HG03139 (cell line): Measurements from ENCODE around the gene THAP4.

Experiments used
- ATAC-seq: cut with Tn5 transposase; IDR thresholded peaks from one replicate; pipeline ENCODE4 v1.9.1; 2021; ENCODE audit not compliant: unreplicated experiment

THAP4 gene, protein sequence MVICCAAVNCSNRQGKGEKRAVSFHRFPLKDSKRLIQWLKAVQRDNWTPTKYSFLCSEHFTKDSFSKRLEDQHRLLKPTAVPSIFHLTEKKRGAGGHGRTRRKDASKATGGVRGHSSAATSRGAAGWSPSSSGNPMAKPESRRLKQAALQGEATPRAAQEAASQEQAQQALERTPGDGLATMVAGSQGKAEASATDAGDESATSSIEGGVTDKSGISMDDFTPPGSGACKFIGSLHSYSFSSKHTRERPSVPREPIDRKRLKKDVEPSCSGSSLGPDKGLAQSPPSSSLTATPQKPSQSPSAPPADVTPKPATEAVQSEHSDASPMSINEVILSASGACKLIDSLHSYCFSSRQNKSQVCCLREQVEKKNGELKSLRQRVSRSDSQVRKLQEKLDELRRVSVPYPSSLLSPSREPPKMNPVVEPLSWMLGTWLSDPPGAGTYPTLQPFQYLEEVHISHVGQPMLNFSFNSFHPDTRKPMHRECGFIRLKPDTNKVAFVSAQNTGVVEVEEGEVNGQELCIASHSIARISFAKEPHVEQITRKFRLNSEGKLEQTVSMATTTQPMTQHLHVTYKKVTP

DNA sequence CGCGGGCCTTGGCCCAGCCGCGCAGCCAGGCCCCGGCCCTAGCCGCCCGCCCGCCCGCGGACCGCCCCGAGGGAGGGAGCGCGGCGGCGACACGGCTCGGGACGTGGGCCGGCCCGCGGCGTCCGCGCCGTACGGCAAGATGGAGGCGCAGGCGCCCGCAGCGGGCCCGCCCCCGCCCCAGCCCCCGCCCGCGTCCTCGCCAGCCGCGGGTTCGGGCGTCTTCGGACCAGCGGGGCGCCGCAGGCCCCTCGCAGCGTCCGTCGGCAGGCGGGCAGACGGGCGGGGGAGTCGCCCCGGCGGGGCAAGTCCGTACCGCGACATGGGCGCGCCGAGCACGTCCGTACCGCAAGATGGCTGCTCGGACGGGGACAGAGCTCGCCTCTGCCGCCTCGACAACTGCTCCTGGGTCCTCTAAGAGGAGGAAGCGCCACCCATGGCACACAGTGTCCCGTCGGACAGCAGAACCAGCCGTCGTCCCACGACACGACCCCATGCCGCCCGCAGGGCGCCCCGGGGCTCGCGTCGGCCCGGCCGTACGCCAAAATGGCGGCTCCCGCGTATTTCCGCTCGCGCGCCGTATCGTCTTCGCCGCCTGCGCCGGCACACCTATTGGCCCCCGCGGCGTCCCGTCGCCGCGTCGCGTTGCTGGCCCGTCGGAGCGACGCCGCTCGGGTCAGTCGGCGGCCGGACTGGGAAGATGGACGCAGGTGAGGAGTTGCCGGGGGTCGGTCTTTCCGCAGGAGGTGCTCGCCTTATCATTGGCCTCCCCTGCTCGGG, at the start of gene THAP4, which contains the start of gene ATG4B:
Gene THAP4, minus strand, starts transcription at position 141 of the 777 bp plus-strand sequence. CDS start 141 bp downstream, outside the sequence.
Gene ATG4B, plus strand, starts transcription at position 676 of the 777 bp plus-strand sequence. Its CDS starts 22 bp downstream, at position 698.
- ATAC-seq = peak; percentile 52

DNA sequence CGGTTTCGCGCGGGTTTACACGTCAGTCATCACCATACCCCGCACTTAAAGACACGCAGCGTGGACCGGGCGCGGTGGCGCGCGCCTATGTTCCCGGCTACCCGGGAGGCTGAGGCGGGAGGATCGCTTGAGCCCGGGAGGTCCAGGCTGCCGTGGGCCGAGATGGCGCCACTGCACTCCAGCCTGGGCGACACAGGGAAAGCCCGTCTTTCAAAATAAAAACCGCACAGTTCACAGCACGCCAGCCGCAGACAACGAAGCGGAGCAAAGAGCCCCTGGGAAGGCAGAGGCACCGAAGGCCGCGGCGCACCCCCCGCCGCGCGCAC, 49.3 kb upstream of the THAP4 start:
- no peak for ATAC-seq

DNA sequence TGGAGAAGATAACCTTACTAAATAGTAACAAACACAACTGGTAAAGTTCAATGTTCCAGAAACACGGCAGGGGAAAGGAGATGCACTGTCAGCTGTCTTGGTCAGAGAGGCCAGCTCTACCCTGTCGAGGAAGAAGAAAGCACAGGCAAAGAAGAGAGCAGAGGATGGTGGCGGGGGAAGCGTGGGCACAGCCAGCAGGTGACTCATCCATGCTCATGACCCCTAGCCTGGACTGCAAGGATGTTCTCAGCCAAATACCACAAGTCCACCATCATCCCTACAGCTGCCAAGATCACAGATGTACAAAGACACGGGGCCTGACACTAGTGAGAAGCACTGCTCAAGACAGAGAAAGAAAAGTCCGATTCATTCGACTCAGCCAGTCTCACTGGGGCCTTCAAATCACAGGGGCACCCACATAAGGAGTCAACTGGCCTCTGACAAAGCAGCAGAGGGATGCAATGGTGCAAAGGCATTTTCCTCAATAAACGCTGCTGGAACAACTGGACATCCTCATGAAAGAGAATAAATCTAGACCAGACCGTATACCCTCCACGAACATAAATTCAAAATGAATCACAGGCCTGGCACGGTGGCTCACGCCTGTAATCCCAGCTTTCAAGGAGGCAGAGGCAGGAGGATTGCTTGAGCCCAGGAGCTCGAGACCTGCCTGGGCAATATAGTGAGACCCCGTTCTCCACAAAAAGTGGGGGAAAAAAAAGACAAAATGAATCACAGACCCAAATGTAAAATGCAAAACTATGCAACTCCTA, 44.1 kb upstream of the THAP4 start:
- no peak for ATAC-seq

DNA sequence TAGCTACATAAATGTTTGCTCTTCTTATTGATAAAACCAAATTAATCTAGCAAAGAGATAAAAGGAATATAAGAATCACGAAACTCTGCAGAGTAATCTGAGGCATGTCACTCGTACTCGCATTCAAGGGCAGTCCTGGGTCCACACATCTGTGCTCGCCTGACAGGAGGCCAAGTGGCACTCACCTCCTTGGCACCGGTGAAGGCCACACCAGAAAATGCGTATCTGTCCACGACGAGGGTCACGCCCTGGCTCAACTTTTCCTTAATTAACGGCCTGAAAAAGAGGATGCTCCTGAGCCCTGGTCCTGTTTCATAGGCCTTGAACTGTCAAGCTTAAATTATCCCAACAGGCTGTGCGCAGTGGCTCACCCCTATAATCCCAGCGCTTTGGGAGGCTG, 43.1 kb upstream of the THAP4 start:
- no peak for ATAC-seq

DNA sequence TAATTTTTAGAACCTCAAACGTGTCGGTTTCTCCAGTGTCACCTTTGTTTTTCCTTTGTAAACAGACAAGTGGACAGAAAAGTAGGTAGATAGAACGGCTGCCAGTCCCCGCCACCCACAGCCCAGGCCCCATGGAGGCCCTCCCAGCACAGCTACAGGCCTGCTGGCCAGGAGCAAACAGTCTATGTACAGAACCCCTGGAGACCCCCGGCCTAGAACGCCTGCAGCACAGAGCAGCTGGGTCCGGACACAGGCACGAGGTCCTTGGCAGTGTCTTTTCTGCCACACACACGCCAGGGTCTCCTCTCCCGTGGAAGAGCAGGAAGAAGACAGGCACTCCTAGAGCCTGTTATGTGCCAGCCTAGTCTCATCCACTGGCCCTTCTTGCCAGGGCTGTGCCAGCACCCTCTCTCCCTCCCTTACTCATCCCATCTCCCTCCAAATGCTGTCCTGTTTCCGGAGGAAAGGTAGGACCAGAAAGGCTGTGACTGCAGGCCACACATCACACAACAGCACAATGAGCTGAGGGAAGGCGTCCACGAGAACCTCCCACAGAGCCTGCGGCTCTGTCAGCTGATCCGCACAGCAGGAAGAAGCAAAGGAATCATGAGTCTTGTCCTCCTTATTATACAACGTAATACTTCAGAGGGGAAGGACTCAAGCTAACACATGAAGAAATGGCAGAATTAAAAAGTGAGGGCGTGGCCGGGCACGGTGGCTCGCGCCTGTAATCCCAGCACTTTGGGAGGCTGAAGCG, 42.0 kb upstream of the THAP4 start:
- ATAC-seq = no peak

DNA sequence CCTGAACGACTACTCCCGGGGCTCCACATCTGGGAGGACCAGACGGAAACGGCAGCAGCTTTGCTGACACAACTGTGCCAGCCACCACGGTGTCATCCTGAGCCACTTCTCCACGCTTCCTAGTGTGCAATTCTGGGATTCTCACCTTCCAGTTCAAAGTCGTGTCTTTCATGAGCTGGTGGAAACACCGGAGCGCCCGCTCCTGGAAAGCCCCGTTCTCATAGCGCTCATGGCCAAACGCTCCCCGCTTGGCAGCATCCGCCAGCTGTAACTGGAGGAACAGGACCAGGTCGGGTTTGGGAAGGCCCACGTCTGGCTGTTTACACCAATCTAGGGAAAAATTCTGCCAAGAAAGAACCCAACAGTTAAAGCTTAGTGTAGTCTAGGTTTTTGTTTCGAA, 41.3 kb upstream of the THAP4 start:
- no peak for ATAC-seq

DNA sequence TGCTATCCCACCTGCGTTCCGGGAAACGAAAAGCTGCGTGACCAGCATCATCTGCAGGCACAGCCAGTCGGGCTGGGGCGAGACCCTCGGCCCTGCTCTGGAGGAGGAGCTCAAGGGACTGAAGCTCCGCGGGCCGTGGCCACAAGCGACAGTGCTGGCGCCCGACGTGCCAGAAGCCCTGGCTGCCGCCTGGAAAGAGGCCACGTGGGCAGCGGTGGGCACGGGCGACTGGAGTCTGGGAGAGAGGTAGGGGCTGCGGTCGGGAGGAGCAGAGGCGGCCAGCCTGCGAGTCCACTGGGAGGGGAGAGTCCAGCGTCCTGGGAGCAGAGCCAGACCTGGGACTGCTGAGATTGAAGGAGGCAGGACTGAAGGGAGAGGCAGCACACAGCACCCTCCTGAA, 40.4 kb upstream of the THAP4 start:
- no peak for ATAC-seq

DNA sequence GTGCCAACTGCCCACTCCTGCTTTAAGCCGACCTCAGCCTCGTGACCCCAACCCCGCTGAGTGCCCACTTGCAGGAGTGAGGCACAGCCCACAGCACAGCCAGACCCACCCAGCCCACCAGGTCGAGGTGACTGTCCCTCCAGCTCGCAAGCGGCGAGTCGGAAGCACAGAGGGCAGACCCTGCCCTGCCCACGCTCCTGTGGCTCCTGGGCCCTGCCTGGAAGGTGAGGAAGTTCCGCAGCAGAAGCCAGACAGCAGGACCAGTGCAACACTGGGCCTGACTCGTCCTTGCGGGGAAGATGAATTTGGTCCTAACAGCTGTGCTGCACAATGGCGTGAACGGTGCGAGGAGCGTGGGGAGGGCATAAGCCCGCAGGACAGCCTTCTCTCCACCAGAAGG, 39.7 kb upstream of the THAP4 start:
- no peak for ATAC-seq

DNA sequence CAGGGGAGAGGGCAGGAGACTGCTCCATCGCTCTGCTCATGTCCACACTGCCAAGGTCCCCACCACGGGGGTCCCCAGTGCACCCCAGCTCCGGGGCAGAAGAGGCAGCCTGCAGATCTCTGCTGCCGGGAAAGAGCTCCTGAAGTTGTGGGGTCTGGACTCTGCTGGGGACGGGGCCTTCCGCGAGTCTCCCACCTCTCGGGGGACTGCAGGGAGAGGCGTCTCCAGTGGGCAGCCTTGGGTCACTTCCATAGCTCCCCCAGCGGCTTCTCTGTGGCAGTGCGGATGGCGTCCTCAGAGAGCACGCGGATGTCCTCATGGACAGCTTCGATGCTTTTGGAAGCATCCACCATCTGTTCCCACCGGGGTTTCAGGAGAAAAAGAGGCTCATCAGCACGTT, 38.9 kb upstream of the THAP4 start:
- no peak for ATAC-seq

DNA sequence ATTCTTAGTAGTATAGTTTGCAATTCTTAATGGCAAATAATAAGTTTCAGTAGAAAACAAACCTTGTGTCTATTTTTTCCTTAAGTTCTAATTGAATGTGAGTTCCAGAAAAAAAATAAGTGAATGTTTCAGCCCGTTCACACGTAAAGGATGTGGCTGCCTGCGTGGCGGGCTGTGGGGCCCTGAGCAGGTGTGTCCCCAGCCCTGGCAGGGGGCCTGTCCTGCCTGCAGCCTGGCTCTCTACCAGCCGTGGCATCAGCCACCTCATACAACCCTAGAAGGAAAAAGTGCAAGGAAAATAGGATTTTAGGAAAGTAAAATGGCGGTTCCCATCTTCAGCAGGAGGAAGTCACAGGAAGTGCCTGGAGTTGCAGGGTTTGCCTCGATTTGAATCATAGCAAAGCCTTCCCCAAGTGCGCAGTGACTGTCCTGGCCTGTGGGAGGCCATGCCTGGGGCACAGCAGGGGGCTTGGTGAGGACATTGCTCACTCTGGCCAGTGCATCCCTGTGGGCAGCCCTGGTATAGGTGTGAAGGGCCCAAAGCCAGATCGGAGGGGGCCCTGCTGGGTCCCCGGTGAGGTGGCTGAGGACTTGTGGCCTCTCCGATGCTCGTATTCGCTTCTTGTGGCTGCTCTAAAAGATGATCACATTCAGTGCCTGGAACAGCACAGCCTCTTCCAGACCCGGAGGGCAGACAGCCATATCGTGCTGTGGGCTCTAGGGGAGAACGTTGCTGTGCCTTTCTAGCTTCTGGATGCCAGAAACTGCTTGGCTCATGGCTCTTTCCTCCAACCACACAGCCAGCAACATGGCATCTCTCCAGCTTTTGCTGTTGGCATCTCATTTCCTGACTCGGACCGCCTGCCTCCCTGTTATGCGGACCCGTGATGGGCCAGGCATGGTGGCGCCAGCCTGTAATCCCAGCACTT, 37.1 kb upstream of the THAP4 start:
- ATAC-seq = no peak

DNA sequence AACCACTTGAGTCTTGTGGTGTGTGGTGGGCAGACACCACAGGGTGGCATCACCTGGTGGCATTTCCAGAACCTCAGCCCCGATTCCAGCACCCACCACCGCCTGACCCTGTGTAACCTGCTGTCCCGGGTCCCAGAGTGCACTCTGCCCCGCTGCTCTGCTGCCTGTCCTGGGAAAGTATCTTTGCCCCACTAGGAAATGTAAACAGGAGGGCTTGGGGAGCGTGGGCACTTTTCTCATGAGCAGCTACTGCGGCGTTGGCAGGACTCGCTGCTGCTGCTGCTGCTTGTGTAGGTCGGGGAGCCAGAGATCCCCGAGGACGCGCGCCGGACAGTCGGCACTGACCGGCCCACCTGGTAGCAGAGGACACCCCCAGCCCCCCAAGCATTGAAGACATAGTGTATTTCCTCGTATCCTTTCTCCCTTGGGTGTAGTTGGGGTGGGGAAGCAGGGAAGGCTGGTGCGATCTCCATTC, 36.3 kb upstream of the THAP4 start:
- no peak for ATAC-seq

DNA sequence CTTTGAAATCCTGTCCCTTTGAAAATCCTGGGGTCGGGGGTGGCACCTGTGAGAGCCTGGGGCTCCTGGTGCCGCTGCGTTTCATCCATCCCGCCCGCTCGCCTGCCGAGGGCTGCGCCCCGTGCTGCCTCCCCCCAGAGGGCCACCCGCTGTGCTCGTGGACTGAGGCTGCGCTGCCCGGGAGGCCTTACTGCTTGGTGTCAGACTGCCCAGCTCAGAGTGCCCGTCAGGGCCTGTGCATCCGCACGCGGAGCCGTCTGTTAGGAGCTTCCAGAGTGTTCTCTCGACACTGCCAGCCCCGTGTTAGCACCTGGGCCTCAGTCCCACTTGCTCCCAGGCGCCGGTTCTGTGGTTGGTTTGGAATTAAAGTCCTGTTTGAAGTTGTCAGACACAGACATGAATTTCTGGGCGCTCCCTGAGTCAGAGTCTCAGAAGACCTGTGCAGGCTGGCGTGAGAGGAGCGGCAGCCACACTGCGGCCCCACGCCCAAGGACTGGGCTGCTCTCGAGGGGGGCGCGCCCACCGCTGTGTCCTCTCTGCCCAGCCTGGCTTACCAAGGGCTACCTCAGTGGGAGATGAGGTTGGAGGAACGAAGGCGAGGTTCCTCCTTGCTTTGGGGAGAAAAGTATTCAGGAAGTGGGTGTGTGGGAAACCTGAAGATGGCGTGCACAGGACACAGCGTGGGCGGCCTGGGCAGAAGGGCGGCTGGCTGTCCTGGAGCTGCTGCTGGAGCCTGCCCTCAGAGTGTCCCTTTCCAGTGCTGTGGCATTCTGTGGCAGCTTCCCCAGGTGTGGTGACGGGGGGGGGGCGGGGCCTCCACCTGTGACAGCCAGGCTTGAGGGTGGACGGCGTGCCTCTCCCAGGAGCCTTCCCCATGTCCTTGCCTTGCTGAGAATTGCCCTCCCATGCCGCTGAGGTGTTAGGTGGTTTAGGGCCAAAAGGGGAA, 35.6 kb upstream of the THAP4 start:
- no peak for ATAC-seq

DNA sequence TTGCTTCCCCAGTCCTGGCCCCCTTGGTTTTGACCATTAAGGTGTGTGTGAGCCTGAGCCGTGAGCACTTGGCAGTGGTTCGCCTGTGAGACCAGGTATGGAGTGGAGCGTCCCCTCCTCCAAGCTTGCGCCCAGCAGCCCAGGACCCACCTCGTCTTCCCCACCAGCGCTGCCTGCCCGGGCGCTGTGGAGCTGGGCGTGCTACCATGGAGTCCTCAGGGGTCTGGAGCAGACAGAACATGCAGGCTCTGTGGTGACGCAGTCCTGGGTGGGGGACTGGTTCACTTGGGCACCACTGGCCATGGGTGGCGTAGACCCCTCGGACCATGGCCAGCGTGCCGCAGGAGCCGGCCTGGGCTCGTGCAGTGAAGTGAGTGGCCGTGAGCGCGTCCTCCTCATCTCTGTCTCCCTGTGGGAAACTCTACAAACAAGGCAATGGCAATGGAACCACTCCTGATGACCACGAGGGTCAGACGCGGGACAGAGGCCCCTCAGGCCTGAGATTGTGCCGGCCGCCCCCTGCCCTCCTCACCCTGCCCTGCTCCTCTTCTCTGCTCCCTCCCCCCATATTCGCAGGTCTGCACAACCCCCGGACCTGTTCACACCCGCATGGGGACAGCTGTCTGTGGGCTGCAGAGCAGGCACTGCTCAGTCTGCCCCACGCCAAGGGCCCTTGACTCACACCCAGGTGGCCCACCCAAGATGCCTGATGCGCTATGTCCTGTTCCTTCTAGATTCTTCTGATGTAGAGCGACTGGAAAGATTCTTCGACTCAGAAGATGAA, 34.7 kb upstream of the THAP4 start:
- ATAC-seq = no peak

DNA sequence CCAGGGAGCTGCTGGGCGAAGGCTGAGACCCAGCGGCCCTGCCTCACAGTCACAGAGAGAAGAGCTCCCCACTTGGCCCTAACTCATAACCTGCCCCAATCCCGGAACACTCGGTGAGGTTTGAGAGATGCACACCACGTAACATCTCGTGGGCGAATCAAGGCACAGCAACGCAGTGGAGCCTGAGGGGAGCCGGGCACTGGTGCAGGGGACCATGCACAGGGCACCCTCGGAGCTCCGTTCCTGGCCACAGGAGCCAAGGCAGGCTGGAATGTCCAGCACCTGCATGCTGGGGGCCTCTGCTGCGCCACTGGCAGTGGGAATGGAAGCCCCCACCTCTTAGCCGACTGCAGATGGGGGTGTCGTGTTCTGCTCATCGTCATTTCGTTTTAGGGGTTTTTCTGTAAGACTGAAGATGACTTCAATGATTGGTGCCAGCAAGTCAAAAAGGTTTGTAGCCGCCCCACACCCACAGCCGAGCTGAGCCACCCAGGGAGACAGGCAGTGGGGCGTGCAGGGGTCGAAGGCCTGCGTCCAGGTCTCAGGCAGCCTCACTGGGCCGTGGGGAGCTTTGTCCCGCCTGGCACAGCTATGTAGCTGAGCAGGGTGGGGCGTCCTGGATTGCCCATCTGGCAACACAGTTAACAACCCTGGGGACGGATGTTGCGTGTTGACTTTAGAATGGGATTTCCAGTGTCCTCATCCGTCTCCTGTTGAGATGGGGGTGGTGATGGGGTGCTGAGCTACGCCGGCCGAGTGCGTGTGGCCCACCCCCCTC, 33.6 kb upstream of the THAP4 start:
- ATAC-seq = no peak

DNA sequence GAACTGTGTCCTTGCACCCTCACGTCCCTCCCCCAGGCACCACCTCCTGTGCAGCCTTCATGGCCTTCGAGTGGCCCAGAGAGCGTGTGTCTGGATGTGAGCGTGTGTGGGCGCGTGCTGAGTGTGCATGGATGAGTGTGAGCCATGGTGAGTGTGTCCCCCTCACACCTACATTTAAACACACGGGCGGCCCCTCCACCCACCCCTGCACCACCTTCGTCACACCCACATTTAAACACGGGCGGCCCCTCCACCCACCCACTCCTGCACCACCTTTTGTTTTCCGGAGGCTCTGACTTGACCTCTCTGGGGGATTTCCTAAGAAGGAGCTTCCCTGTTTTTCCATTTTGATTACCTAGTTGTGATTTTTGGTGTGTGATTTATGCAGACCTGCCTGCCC, 31.9 kb upstream of the THAP4 start:
- no peak for ATAC-seq

DNA sequence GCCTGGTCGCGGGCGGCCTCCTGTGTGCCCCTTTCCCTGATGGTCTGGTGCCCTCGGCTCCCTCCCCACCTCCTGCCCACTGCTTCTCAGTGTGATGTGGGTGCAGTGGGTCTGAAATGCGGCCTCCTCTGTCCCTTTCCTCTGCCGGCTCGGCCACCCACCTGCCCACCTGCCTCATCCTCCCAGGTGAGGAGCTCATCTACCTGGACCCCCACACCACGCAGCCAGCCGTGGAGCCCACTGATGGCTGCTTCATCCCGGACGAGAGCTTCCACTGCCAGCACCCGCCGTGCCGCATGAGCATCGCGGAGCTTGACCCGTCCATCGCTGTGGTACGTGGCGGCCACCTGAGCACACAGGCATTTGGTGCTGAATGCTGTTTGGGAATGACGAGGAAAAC, 31.4 kb upstream of the THAP4 start:
- no peak for ATAC-seq
